HepG2 (cell line): ENCODE data around the gene SH3PXD2A. TPM values are rescaled to one million over a fixed set of nuclear protein-coding genes. Genes with fewer than 3 reads are reported as not detected.
A peak's percentile ranks its signal among the peaks of the same experiment; 100 is the strongest.

ENCODE experiments used
- ATAC-seq: fragments of 200-7000 bp; cut with Tn5 transposase; 3 replicates; pipeline ENCODE4 v1.9.1; 2020; ENCODE audit warnings: mild to moderate bottlenecking, moderate library complexity
- BruUV-seq: library from RNA; stranded (reverse); fragments of 400-500 nt; replicated peaks from 2 replicates; lab custom pipeline; 2021; lab: Mats Ljungman, UMichigan
- CTCF ChIA-PET: fragments of 300-600 bp; formaldehyde crosslinking; extraction: SDS; loops from one replicate; lab custom pipeline; 2021; ENCODE audit warnings: low total read pairs, inconsistent platforms, low intra/inter-chr PET ratio; lab: Yijun Ruan, JAX
- POLR2A ChIA-PET: fragments of 350-600 bp; sonication (Branson Sonifier 250); formaldehyde crosslinking; loops from one replicate; lab custom pipeline; 2020; ENCODE audit warnings: antibody characterized with exemption, inconsistent platforms; lab: Yijun Ruan, JAX
- DNase-seq: peaks from one replicate; pipeline ENCODE4 v3.0.0-alpha.2; 2015; ENCODE audit warnings: low spot score
- FAIRE-seq: peaks from 3 replicates; lab custom pipeline; 2011; peaks lifted over from hg19 to GRCh38; lab: Jason Lieb, UNC
- H2AFZ ChIP-seq: one replicate; pipeline ENCODE4 v1.6.1; 2011; ENCODE audit warnings: low read length, inconsistent platforms
- H3K27ac ChIP-seq: fragments of 300-600 bp; 3 replicates; pipeline ENCODE4 v1.8.0; 2011; ENCODE audit warnings: mixed run types, mild to moderate bottlenecking, mixed read lengths, low read length, inconsistent platforms; ENCODE audit not compliant: insufficient read depth; ENCODE audit errors: extremely low read length
- H3K27me3 ChIP-seq, 2 experiments: fragments of 200-600 bp in 1 of 2; 2 replicates in 1 of 2; 3 replicates in 1 of 2; pipeline versions ENCODE4 v1.6.0 to v1.8.0; 2011; ENCODE audit warnings: low read length in 2 of 2, mild to moderate bottlenecking in 2 of 2, moderate library complexity in 2 of 2, inconsistent platforms in 1 of 2; ENCODE audit not compliant: insufficient read depth in 2 of 2, control insufficient read depth in 1 of 2
- H3K36me3 ChIP-seq, 2 experiments: fragments of 200-600 bp in 1 of 2; replicated peaks in 1 of 2; 2 replicates in 1 of 2; 3 replicates in 1 of 2; pipeline versions ENCODE4 v1.5.1 to v1.8.0; 2011; ENCODE audit warnings: low read length in 2 of 2, inconsistent platforms in 1 of 2; ENCODE audit not compliant: insufficient read depth in 2 of 2, control insufficient read depth in 1 of 2
- H3K4me1 ChIP-seq: 2 replicates; pipeline ENCODE4 v1.5.1; 2012; ENCODE audit warnings: low read length, inconsistent platforms; ENCODE audit not compliant: insufficient read depth
- H3K4me2 ChIP-seq: 2 replicates; pipeline ENCODE4 v1.6.0; 2011; ENCODE audit warnings: low read depth, low read length, inconsistent platforms
- H3K4me3 ChIP-seq, 3 experiments: fragments of 200-600 bp in 1 of 3; sonication (generic), shearing (Covaris generic) in 1 of 3; replicated peaks in 1 of 3; 2 replicates each; pipeline ENCODE4 v1.5.1; 2011 to 2016; ENCODE audit warnings: low read length in 3 of 3, inconsistent platforms in 2 of 3, low read depth in 2 of 3, mild to moderate bottlenecking in 2 of 3, control low read depth in 1 of 3, mixed read lengths in 1 of 3; ENCODE audit not compliant: insufficient read depth in 1 of 3
- H3K79me2 ChIP-seq: one replicate; pipeline ENCODE4 v1.6.1; 2011; ENCODE audit warnings: low read length, inconsistent platforms; ENCODE audit not compliant: insufficient read depth
- H3K9ac ChIP-seq: 2 replicates; pipeline ENCODE4 v1.6.0; 2011; ENCODE audit warnings: mild to moderate bottlenecking, low read depth, low read length, inconsistent platforms; ENCODE audit not compliant: insufficient read depth
- H3K9me3 ChIP-seq: 2 replicates; pipeline ENCODE4 v1.5.1; 2012; ENCODE audit warnings: mild to moderate bottlenecking, low read length
- H4K20me1 ChIP-seq: 2 replicates; pipeline ENCODE4 v1.6.0; 2011; ENCODE audit warnings: inconsistent platforms, mild to moderate bottlenecking, low read length, moderate library complexity; ENCODE audit not compliant: insufficient read depth
- E2F2 ChIP-seq: sonication (generic); formaldehyde crosslinking; IDR thresholded peaks from 2 replicates; pipeline ENCODE4 v1.4.0; 2020; ENCODE audit warnings: missing genetic modification reagents, borderline replicate concordance
- KIAA2018 ChIP-seq: sonication (generic); formaldehyde crosslinking; IDR thresholded peaks from 2 replicates; pipeline ENCODE4 v1.5.0; 2020; ENCODE audit warnings: mild to moderate bottlenecking, missing genetic modification reagents, borderline replicate concordance
- ZNF629 ChIP-seq: sonication (generic); formaldehyde crosslinking; conservative IDR thresholded peaks from 2 replicates; pipeline ENCODE4 v1.5.0; 2020; ENCODE audit warnings: missing genetic modification reagents
- WGBS: methylation state at CpG from one replicate; pipeline ENCODE4 v1.1.6; 2017; ENCODE audit warnings: low lambda C conversion rate; 5-methylcytosine and 5-hydroxymethylcytosine counted together
- in situ Hi-C: cut with HindIII; loops from 2 replicates; pipeline ENCODE4 v1.10.0; 2017; ENCODE audit warnings: low pct_unique_long_range_greater_than_20kb; ENCODE audit not compliant: extremely low pct_ligation_motif_present
- intact Hi-C: fragments of 100-400 bp; cut with micrococcal nuclease; formaldehyde crosslinking; loops from one replicate; pipeline ENCODE4 v1.10.0; 2022; ENCODE audit not compliant: unreplicated experiment
- polyA plus RNA-seq, 8 experiments: library from polyadenylated mRNA; depleted of rRNA in 3 of 8; stranded (reverse) in 7 of 8; unstranded in 1 of 8; fragments of >200 nt; fragmentation: Illumina TruSeq in 4 of 8; extraction: Trizol in 4 of 8; gene quantifications; 2 replicates each; pipeline versions ENCODE4 v1.2.1 to v1.2.3, GENCODE V29; 2011 to 2016; ENCODE audit warnings: low read depth in 4 of 8, missing spikeins in 1 of 8, mixed read lengths in 1 of 8; ENCODE audit not compliant: insufficient read depth in 1 of 8
- total RNA-seq, 5 experiments: library from RNA; depleted of rRNA; stranded (reverse); fragments of >200 nt; fragmentation: Illumina TruSeq; extraction: Trizol; gene quantifications; 2 replicates each; pipeline ENCODE4 v1.2.3, GENCODE V29; 2016; ENCODE audit warnings: low read depth in 1 of 5

Gene SH3PXD2A
- total and polyA plus RNA-seq, 2 of the 13 experiments (the other 11 are each of a cell fraction or from before 2014, with no cell fraction given) = 11.1 to 11.3 TPM

- no peak for DNase-seq
These were observed 301.5 kb downstream of the SH3PXD2A start for GRCh38 chr10:103553743-103554487.

GRCh38 chr10:103552856-103553742 lies 302.3 kb downstream of the SH3PXD2A start:
- in situ Hi-C loops = no loop called here
- intact Hi-C loops = no loop called here
- no peak for FAIRE-seq
- H3K9ac ChIP-seq = no peak overlapping the region
- no peak for ATAC-seq
- POLR2A ChIA-PET = no interaction called here
- peaks cover 13% of the 10 kb centered on the region for H3K4me1 ChIP-seq
- H3K4me3 ChIP-seq = no peak overlapping the region
- H3K36me3 ChIP-seq = no peaks in the 10 kb centered on the region
- no peak overlapping the region for H3K4me2 ChIP-seq
- TF ChIP-seq KIAA2018 (CRISPR knock-in tag) (no peak), ZNF629 (peak; percentile 63)
- H3K79me2 ChIP-seq = no peaks in the 10 kb centered on the region
- H4K20me1 ChIP-seq = no peaks in the 10 kb centered on the region
- no peak overlapping the region for H2AFZ ChIP-seq
- no TSS peak for BruUV-seq
- H3K27me3 ChIP-seq = peaks cover 14 to 73% of the 10 kb centered on the region in 2 experiments
- WGBS = 67% methylated on average over 17 of the region's 20 CpGs
- no peaks in the 10 kb centered on the region for H3K9me3 ChIP-seq
- no peak overlapping the region for H3K27ac ChIP-seq
- no peak for DNase-seq
- CTCF ChIA-PET = no interaction called here

More at GRCh38 chr10:103553743-103554487, 301.5 kb downstream of the SH3PXD2A start:
- H3K79me2 ChIP-seq = no peaks in the 10 kb centered on the region
- CTCF ChIA-PET = no interaction called here
- no peak overlapping the region for H3K27ac ChIP-seq
- WGBS = 61% methylated on average over 7 of the region's 8 CpGs
- no peak for FAIRE-seq
- intact Hi-C loops = no loop called here
- ATAC-seq = no peak
- no peak for TF ChIP-seq E2F2 (CRISPR knock-in tag)
- H3K4me3 ChIP-seq = no peak overlapping the region
- in situ Hi-C loops = no loop called here
- BruUV-seq = no TSS peak
- no peaks in the 10 kb centered on the region for H4K20me1 ChIP-seq
- H3K9me3 ChIP-seq = no peaks in the 10 kb centered on the region
- H3K27me3 ChIP-seq = peaks cover 14 to 81% of the 10 kb centered on the region in 2 experiments
- peaks cover 13% of the 10 kb centered on the region for H3K4me1 ChIP-seq
- H3K36me3 ChIP-seq = no peaks in the 10 kb centered on the region
- H2AFZ ChIP-seq = no peak overlapping the region
- H3K9ac ChIP-seq = no peak overlapping the region
- H3K4me2 ChIP-seq = no peak overlapping the region
- POLR2A ChIA-PET = no interaction called here
